Ascending aorta (tissue), 2 donors: Measurements from ENCODE around the gene BCOR. TPM values are rescaled to one million over a fixed set of nuclear protein-coding genes. Genes with fewer than 3 reads are reported as not detected.

Experiments used
- DNase-seq, 2 donors: peaks; one replicate each; pipeline ENCODE4 v3.0.0-alpha.2; 2019; ENCODE audit warnings: low spot score in 2 of 2
- H3K27ac ChIP-seq, 2 donors: fragments of 200-600 bp; sonication (generic); one replicate each; pipeline ENCODE4 v1.5.1; 2016 to 2017; ENCODE audit warnings: mild to moderate bottlenecking in 1 of 2
- H3K27me3 ChIP-seq: fragments of 200-600 bp; sonication (generic); one replicate; pipeline ENCODE4 v1.5.1; 2017
- H3K36me3 ChIP-seq, 2 donors: fragments of 200-600 bp; sonication (generic); one replicate each; pipeline ENCODE4 v1.5.1; 2016
- H3K4me1 ChIP-seq, 2 donors: fragments of 200-600 bp; sonication (generic); one replicate each; pipeline ENCODE4 v1.5.1; 2016 to 2017; ENCODE audit warnings: mild to moderate bottlenecking in 1 of 2
- H3K4me3 ChIP-seq, 2 donors: fragments of 200-600 bp; sonication (generic); one replicate each; pipeline ENCODE4 v1.5.1; 2016 to 2017; ENCODE audit warnings: mild to moderate bottlenecking in 1 of 2
- H3K9me3 ChIP-seq, 2 donors: fragments of 200-600 bp; sonication (generic); one replicate each; pipeline ENCODE4 v1.5.1; 2016
- CTCF ChIP-seq, 3 experiments: fragments of 200-600 bp in 2 of 3; fragments of 450-650 bp in 1 of 3; sonication (generic) in 2 of 3; IDR thresholded peaks; one replicate each; pipeline ENCODE4 v1.5.1; 2016 to 2019; ENCODE audit warnings: antibody characterized with exemption in 3 of 3, mild to moderate bottlenecking in 1 of 3, moderate library complexity in 1 of 3
- intact Hi-C: fragments of 100-400 bp; cut with DNase I; formaldehyde crosslinking; loops from one replicate; pipeline ENCODE4 v1.15.1; 2023
- total RNA-seq: library from RNA; depleted of rRNA; stranded (reverse); fragments of >200 nt; gene quantifications from one replicate; pipeline ENCODE4 v1.1.0, GENCODE V29; 2016

Gene BCOR
- total RNA-seq, 1 donor from 2014 or later: 26.7 TPM

- no peak overlapping the region for H3K27ac ChIP-seq
- DNase-seq: no peak
- no peak overlapping the region for H3K4me3 ChIP-seq
- intact Hi-C loops: no loop called here
- no peaks in the 10 kb centered on the region for H3K27me3 ChIP-seq
- H3K4me1 ChIP-seq: no peaks in the 10 kb centered on the region
- TF ChIP-seq CTCF (IDR thresholded peaks at IDR 0.05): no peak
- H3K36me3 ChIP-seq: peaks cover 19 to 56% of the 10 kb centered on the region in 2 donors
- H3K9me3 ChIP-seq: no peaks in the 10 kb centered on the region
Observed at GRCh38 chrX:40065296-40066046, 32.3 kb downstream of the BCOR start.

- H3K27ac ChIP-seq: no peak overlapping the region
Observed at GRCh38 chrX:40064055-40064597, 33.6 kb downstream of the BCOR start.

GRCh38 chrX:40063555-40063954 lies 34.2 kb downstream of the BCOR start:
- H3K27ac ChIP-seq: no peak overlapping the region

More at GRCh38 chrX:40064055-40064597, 33.6 kb downstream of the BCOR start:
- intact Hi-C loops: no loop called here
- no peaks in the 10 kb centered on the region for H3K27me3 ChIP-seq
- no peaks in the 10 kb centered on the region for H3K9me3 ChIP-seq
- DNase-seq: no peak
- no peaks in the 10 kb centered on the region for H3K4me1 ChIP-seq
- no peak overlapping the region for H3K4me3 ChIP-seq
- peaks cover 19 to 45% of the 10 kb centered on the region in 2 donors for H3K36me3 ChIP-seq
- no peak for TF ChIP-seq CTCF (IDR thresholded peaks at IDR 0.05)

GRCh38 chrX:40062525-40063155 lies 35.1 kb downstream of the BCOR start:
- H3K36me3 ChIP-seq: peaks cover 11 to 43% of the 10 kb centered on the region in 2 donors
- no peaks in the 10 kb centered on the region for H3K27me3 ChIP-seq
- TF ChIP-seq CTCF (IDR thresholded peaks at IDR 0.05): no peak

More at GRCh38 chrX:40063555-40063954, 34.2 kb downstream of the BCOR start:
- DNase-seq: peak in 1 of 2 donors; percentile 19
- peaks cover 15 to 40% of the 10 kb centered on the region in 2 donors for H3K36me3 ChIP-seq
- no peaks in the 10 kb centered on the region for H3K9me3 ChIP-seq
- TF ChIP-seq CTCF (IDR thresholded peaks at IDR 0.05): no peak
- H3K4me1 ChIP-seq: no peaks in the 10 kb centered on the region
- no peak overlapping the region for H3K4me3 ChIP-seq
- H3K27me3 ChIP-seq: no peaks in the 10 kb centered on the region
- intact Hi-C loops: no loop called here

GRCh38 chrX:40061871-40062524 lies 35.8 kb downstream of the BCOR start:
- H3K9me3 ChIP-seq: no peaks in the 10 kb centered on the region
- no peaks in the 10 kb centered on the region for H3K4me1 ChIP-seq
- TF ChIP-seq CTCF (IDR thresholded peaks at IDR 0.05): no peak
- no peak overlapping the region for H3K27ac ChIP-seq
- H3K27me3 ChIP-seq: no peaks in the 10 kb centered on the region
- intact Hi-C loops: no loop called here
- H3K4me3 ChIP-seq: no peak overlapping the region
- H3K36me3 ChIP-seq: peaks cover 11 to 47% of the 10 kb centered on the region in 2 donors
- DNase-seq: peak in 1 of 2 donors; percentile 59

More at GRCh38 chrX:40062525-40063155, 35.1 kb downstream of the BCOR start:
- intact Hi-C loops: no loop called here
- Histone ChIP-seq H3K4me3 (no peak overlapping the region), H3K4me1 (no peaks in the 10 kb centered on the region), H3K9me3 (no peaks in the 10 kb centered on the region), H3K27ac (no peak overlapping the region)
- peak in 1 of 2 donors; percentile 50 for DNase-seq
